G401.6 (cell line): Measurements from ENCODE around the gene NBPF26.
"Not testable (repeated sequence)": the region's sequence is repeated elsewhere in the genome, so short reads cannot be mapped to it uniquely, and the experiment has no call there.

Source experiments
- FAIRE-seq: peaks from 2 replicates; lab custom pipeline; 2012; peaks lifted over from hg19 to GRCh38; lab: Jason Lieb, UNC

Gene NBPF26

DNA sequence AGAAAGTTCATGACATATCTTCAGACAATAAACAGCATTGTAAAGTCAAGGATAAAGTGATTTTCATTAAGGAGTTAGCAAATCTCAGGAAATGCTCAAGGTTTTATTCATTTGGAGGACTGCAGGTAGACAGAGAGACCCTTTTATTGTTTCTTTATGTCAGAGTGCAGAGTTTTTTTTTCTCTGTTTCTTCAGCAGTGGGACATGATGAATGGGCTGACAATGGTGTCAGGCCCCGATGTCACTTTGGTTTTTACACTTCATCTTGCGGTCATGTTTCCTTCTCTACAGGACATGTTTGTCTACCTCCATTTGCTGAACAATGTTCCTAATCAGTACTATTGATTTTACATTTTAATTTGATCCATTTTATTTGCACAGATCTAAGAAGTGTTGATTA is 134.4 kb downstream of the NBPF26 start:
- not testable (repeated sequence) for FAIRE-seq

DNA sequence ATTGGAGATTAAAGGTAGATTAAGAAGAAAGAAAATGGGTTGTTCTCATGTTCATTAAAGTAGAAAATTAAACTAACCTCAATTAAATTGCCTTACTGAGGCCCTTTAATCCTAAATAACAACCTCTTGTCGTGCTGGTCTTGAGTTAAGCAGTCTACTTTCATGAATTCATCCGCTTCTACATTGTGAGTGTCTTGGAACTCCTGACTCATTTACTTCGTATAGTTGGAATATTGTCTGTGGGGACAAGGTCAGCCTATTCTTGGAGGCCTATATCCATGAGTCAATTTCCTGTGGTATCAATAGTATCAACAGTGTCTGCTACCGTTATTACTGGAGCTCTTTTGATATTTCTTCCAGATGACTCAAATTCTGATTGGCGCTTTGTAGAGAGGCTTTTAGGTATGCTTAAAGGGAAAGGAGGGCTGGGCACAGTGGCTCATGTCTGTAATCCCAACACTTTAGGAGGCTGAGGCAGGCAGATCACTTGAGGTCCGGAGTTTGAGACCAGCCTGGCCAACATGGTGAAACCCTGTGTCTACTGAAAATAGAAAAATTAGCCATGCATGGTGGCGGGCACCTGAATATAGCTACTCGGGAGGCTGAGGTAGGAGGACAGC is 136.0 kb downstream of the NBPF26 start:
- FAIRE-seq, result not testable (repeated sequence)

DNA sequence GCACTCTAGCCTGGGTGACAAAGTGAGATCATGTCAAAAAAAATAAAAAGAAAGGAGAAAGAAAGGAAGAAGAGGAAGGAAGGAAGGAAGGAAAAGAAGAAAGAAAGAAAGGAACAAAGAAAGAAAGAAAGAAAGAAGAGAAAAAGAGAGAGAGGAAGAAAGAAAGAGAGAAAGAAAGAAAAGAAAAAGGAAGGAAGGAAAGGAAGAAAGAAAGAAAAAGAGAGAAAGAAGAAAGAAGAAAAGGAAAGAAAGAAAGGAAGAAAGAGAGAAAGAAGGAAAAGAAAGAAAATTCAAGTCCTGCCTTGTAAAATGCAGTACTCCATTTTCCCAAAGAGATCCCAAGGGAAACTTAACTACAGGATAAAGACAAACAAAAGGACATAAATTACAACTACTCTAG is 154.5 kb downstream of the NBPF26 start:
- FAIRE-seq, result not testable (repeated sequence)

DNA sequence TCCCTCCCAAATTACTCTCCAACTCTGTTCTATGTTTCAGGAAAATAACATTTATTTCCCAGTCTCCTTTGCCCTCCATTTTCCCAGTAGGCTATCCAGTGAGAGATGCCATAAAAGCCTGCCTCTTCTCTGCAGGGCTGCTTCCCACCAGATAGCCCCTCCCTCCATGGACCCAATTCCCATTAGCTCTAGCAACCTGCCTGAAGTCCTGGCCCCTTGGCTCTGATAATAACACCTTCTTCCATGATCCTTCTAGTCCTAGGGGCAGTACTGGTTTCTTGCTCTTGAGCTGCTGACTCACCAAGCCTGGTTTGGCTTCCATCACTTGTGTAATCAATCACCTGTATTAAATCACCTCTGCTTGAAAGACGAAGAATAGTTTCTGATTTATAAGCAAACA is 156.3 kb downstream of the NBPF26 start:
- not testable (repeated sequence) for FAIRE-seq

DNA sequence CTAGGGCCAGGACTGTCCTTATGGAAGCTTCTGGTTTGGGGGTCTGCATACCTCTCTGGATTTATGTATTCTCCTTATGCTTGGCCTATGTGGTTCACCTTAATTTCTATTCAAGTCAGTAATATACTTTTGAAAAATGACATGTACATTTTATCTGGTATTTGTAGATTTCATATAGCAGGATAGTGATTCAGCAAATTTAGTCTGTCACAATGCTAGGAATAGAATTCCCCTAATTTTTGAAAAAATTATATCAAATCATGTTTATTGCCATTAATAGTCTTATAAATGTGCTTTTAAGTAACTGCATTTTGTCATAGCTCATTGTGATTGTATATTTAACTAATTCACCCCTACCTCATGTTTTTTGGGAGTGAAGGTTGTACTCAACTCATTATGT is 158.2 kb downstream of the NBPF26 start:
- not testable (repeated sequence) for FAIRE-seq
